Measurements from ENCODE around the gene FERMT3.

GRCh38 chr11:64226507-64227051, 20.1 kb downstream of the FERMT3 start:
- TF ChIP-seq SP1 (IDR thresholded peaks at IDR 0.05): no peak
- no peak for TF ChIP-seq SUZ12 (IDR thresholded peaks at IDR 0.05)
- TF ChIP-seq ZNF384 (IDR thresholded peaks at IDR 0.05): no peak
- no peak for TF ChIP-seq TARDBP (IDR thresholded peaks at IDR 0.05)
- no peak for TF ChIP-seq FOXM1 (IDR thresholded peaks at IDR 0.05; ENCODE audit: borderline replicate concordance)
- TF ChIP-seq HDGF (IDR thresholded peaks at IDR 0.05; ENCODE audit: borderline replicate concordance): no peak
- TF ChIP-seq BHLHE40 (IDR thresholded peaks at IDR 0.05; ENCODE audit: borderline replicate concordance): no peak
